OCI-LY1 (cell line): Measurements from ENCODE around the gene OVOL2.

Source experiments
- CTCF ChIP-seq: fragments of 200-600 bp; sonication (generic), shearing (Covaris generic); IDR thresholded peaks from 2 replicates; pipeline ENCODE4 v1.5.1; 2017; ENCODE audit warnings: mild to moderate bottlenecking, antibody characterized with exemption, low read length, moderate library complexity, mixed read lengths
- EZH2 ChIP-seq: fragments of 200-600 bp; sonication (generic), shearing (Covaris generic); IDR thresholded peaks from 2 replicates; pipeline ENCODE4 v1.8.0; 2017; ENCODE audit warnings: borderline replicate concordance, mixed run types, mild to moderate bottlenecking, antibody characterized with exemption, low read length, moderate library complexity, mixed read lengths

- TF ChIP-seq CTCF: no peak
- TF ChIP-seq EZH2: no peak
Observed at GRCh38 chr20:18034039-18034438, 23.7 kb downstream of the OVOL2 start.
